GM12891 (cell line): ENCODE data around the gene ARID2.

Experiments used
- POLR2A ChIP-seq: IDR thresholded peaks from 2 replicates; pipeline ENCODE4 v1.6.1; 2011; ENCODE audit warnings: low read depth, low read length, control low read depth
- POLR2AphosphoS5 ChIP-seq: IDR thresholded peaks from 2 replicates; pipeline ENCODE4 v1.6.1; 2011; ENCODE audit warnings: low read depth, low read length, control low read depth
- POU2F2 ChIP-seq: IDR thresholded peaks from 2 replicates; pipeline ENCODE4 v1.6.1; 2011; ENCODE audit warnings: low read depth, mild to moderate bottlenecking, control low read depth, low read length, moderate library complexity
- SPI1 ChIP-seq: IDR thresholded peaks from 2 replicates; pipeline ENCODE4 v1.6.1; 2011; ENCODE audit warnings: low read depth, low read length, control low read depth
- TAF1 ChIP-seq: IDR thresholded peaks from 2 replicates; pipeline ENCODE4 v1.6.1; 2011; ENCODE audit warnings: low read depth, low read length, control low read depth

DNA sequence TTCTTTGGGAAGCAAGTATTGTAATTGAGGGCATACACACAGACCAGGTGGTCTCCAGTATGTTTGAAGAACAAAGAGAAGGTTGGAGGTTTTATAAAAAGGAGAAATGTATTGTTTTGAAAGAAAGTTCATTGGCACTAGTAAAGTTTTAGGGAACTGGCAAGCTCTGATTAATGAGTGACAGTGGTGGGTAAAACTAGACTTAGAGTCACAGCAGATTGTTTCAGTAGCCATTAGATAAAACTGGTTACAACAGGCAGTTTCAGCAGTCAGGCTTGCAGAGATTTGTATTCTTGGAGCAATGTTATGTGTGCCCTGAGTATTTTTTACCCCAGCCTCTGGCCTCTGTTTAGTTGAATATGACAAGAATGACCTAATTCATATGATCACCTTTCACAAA, 49.1 kb upstream of the ARID2 start:
- TF ChIP-seq POLR2AphosphoS5 (no peak), POLR2A (no peak), SPI1 (no peak), TAF1 (no peak), POU2F2 (no peak)
